Measurements from ENCODE around the gene SURF4.

DNA sequence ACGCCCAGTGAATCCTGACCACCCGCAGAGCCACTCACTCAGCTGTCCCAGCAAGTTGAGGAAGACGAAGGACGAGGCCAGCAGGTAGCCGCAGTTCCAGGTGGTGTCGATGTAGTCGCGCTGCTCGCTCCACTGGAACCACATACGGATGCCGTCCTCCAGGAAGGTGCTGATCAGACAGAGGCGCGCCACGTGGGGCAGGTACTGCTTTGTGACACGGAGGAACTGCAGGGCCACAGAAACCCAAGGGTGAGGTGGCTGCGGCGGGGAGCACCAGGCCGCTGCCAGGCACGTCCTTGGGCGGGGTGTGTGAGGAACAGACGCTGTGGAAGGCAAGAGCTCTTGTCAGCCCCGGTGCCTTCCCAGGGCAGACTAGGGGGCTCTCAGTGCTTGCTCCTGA lies 8.6 kb downstream of the SURF4 start:
- TF ChIP-seq, protein P1, sequence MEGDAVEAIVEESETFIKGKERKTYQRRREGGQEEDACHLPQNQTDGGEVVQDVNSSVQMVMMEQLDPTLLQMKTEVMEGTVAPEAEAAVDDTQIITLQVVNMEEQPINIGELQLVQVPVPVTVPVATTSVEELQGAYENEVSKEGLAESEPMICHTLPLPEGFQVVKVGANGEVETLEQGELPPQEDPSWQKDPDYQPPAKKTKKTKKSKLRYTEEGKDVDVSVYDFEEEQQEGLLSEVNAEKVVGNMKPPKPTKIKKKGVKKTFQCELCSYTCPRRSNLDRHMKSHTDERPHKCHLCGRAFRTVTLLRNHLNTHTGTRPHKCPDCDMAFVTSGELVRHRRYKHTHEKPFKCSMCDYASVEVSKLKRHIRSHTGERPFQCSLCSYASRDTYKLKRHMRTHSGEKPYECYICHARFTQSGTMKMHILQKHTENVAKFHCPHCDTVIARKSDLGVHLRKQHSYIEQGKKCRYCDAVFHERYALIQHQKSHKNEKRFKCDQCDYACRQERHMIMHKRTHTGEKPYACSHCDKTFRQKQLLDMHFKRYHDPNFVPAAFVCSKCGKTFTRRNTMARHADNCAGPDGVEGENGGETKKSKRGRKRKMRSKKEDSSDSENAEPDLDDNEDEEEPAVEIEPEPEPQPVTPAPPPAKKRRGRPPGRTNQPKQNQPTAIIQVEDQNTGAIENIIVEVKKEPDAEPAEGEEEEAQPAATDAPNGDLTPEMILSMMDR (IDR thresholded peaks at IDR 0.05; ENCODE audit: low read depth, low read length, poor library complexity, severe bottlenecking), result no peak
- no peak for TF ChIP-seq EZH2phosphoT487 (IDR thresholded peaks at IDR 0.05; ENCODE audit: borderline replicate concordance, low read length)
